WTC11 (cell line): ENCODE data around the gene ZBTB7C. TPM values are rescaled to one million over a fixed set of nuclear protein-coding genes. Genes with fewer than 3 reads are reported as not detected.

Experiments used
- ATAC-seq: fragments of 200-7000 bp; cut with Tn5 transposase; 2 replicates; pipeline ENCODE4 v1.10.0; 2021; ENCODE audit warnings: mild to moderate bottlenecking, moderate library complexity
- CTCF ChIA-PET: fragments of 300-600 bp; sonication (Branson Sonifier 250); formaldehyde crosslinking; loops from one replicate; lab custom pipeline; 2021; ENCODE audit warnings: antibody characterized with exemption; lab: Charles Lee
- POLR2A ChIA-PET: fragments of 350-600 bp; sonication (Branson Sonifier 250); formaldehyde crosslinking; loops from one replicate; lab custom pipeline; 2021; ENCODE audit warnings: antibody characterized with exemption; lab: Charles Lee
- DNase-seq: peaks from one replicate; pipeline ENCODE4 v3.0.0; 2021; ENCODE audit warnings: low spot score
- H3K27ac Mint-ChIP-seq: 2 replicates; pipeline ENCODE4 v1.8.0; 2021; ENCODE audit warnings: mixed read lengths
- H3K27me3 Mint-ChIP-seq: 2 replicates; pipeline ENCODE4 v1.8.0; 2021; ENCODE audit warnings: low read depth, mild to moderate bottlenecking, moderate library complexity, mixed read lengths
- H3K36me3 Mint-ChIP-seq: 2 replicates; pipeline ENCODE4 v1.8.0; 2021; ENCODE audit warnings: mixed read lengths
- H3K4me1 Mint-ChIP-seq: 2 replicates; pipeline ENCODE4 v1.8.0; 2022; ENCODE audit warnings: mixed read lengths
- H3K4me3 Mint-ChIP-seq: 2 replicates; pipeline ENCODE4 v1.8.0; 2021; ENCODE audit warnings: mild to moderate bottlenecking, moderate library complexity, mixed read lengths
- H3K9me3 Mint-ChIP-seq: 2 replicates; pipeline ENCODE4 v1.8.0; 2021; ENCODE audit warnings: mixed read lengths
- CREM ChIP-seq: sonication (generic); formaldehyde crosslinking; IDR thresholded peaks from 2 replicates; pipeline ENCODE4 v1.8.1; 2022; ENCODE audit warnings: mild to moderate bottlenecking, missing genetic modification reagents, moderate library complexity
- EMX1 ChIP-seq: fragments of 250-450 bp; sonication (Bioruptor Pico); IDR thresholded peaks from 2 replicates; pipeline ENCODE4 v1.8.0; 2021; ENCODE audit warnings: mild to moderate bottlenecking
- FOXP1 ChIP-seq: sonication (generic); formaldehyde crosslinking; IDR thresholded peaks from 2 replicates; pipeline ENCODE4 v1.8.0; 2022; ENCODE audit warnings: missing genetic modification reagents, mild to moderate bottlenecking, moderate library complexity, borderline replicate concordance
- IRF2 ChIP-seq: sonication (generic); formaldehyde crosslinking; IDR thresholded peaks from 2 replicates; pipeline ENCODE4 v1.8.0; 2022; ENCODE audit warnings: low read depth, missing genetic modification reagents, borderline replicate concordance
- JAZF1 ChIP-seq: fragments of 250-450 bp; sonication (Bioruptor Pico); IDR thresholded peaks from 2 replicates; pipeline ENCODE4 v1.9.0; 2021; ENCODE audit warnings: moderate library complexity, mild to moderate bottlenecking, inconsistent platforms
- JUN ChIP-seq: sonication (generic); formaldehyde crosslinking; IDR thresholded peaks from 2 replicates; pipeline ENCODE4 v1.8.0; 2023; ENCODE audit warnings: mild to moderate bottlenecking, missing genetic modification reagents
- MXD4 ChIP-seq: fragments of 250-450 bp; sonication (Bioruptor Pico); IDR thresholded peaks from 2 replicates; pipeline ENCODE4 v1.8.0; 2021; ENCODE audit warnings: mild to moderate bottlenecking, moderate library complexity, borderline replicate concordance
- RELA ChIP-seq: sonication (generic); formaldehyde crosslinking; IDR thresholded peaks from 2 replicates; pipeline ENCODE4 v1.8.1; 2022; ENCODE audit warnings: missing genetic modification reagents, mild to moderate bottlenecking, borderline replicate concordance
- ZBTB21 ChIP-seq: sonication (generic); formaldehyde crosslinking; IDR thresholded peaks from 2 replicates; pipeline ENCODE4 v1.8.1; 2023; ENCODE audit warnings: mild to moderate bottlenecking, missing genetic modification reagents, borderline replicate concordance
- ZNF121 ChIP-seq: sonication (generic); formaldehyde crosslinking; IDR thresholded peaks from 2 replicates; pipeline ENCODE4 v1.8.0; 2023; ENCODE audit warnings: missing genetic modification reagents
- ZNF232 ChIP-seq: sonication (generic); formaldehyde crosslinking; IDR thresholded peaks from 2 replicates; pipeline ENCODE4 v1.8.0; 2022; ENCODE audit warnings: mild to moderate bottlenecking, missing genetic modification reagents
- ZNF396 ChIP-seq: fragments of 250-450 bp; sonication (Bioruptor Pico); IDR thresholded peaks from 2 replicates; pipeline ENCODE4 v1.8.0; 2021; ENCODE audit warnings: mild to moderate bottlenecking, moderate library complexity, borderline replicate concordance
- ZNF416 ChIP-seq: fragments of 250-450 bp; sonication (Bioruptor Pico); IDR thresholded peaks from 2 replicates; pipeline ENCODE4 v1.9.0; 2021; ENCODE audit warnings: mild to moderate bottlenecking, inconsistent platforms
- total RNA-seq: library from RNA; stranded (reverse); gene quantifications from 3 replicates; pipeline ENCODE4 v1.2.3, GENCODE V29; 2021
- TF ChIP-seq, protein P1 (sequence below): sonication (generic); formaldehyde crosslinking; IDR thresholded peaks from 2 replicates; pipeline ENCODE4 v1.8.0; 2023; ENCODE audit warnings: mild to moderate bottlenecking, missing genetic modification reagents
- TF ChIP-seq, protein P2 (sequence below): sonication (generic); formaldehyde crosslinking; conservative IDR thresholded peaks from 2 replicates; pipeline ENCODE4 v1.8.1; 2023; ENCODE audit warnings: mild to moderate bottlenecking, low read depth, missing genetic modification reagents, moderate library complexity
- TF ChIP-seq, protein P3 (sequence below): sonication (generic); formaldehyde crosslinking; IDR thresholded peaks from 2 replicates; pipeline ENCODE4 v1.8.1; 2022; ENCODE audit warnings: low read depth, missing genetic modification reagents, borderline replicate concordance
- TF ChIP-seq, protein P4 (sequence below): fragments of 250-450 bp; sonication (Bioruptor Pico); IDR thresholded peaks from 2 replicates; pipeline ENCODE4 v1.9.0; 2021; ENCODE audit warnings: moderate library complexity, mild to moderate bottlenecking, inconsistent platforms, borderline replicate concordance
- TF ChIP-seq, protein P5 (sequence below): fragments of 250-450 bp; sonication (Bioruptor Pico); IDR thresholded peaks from 2 replicates; pipeline ENCODE4 v1.9.0; 2021; ENCODE audit warnings: mild to moderate bottlenecking
- TF ChIP-seq, protein P6 (sequence below): sonication (generic); formaldehyde crosslinking; IDR thresholded peaks from 2 replicates; pipeline ENCODE4 v1.8.1; 2023; ENCODE audit warnings: mild to moderate bottlenecking, missing genetic modification reagents
- TF ChIP-seq, protein P7 (sequence below): fragments of 250-450 bp; sonication (Bioruptor Pico); IDR thresholded peaks from 2 replicates; pipeline ENCODE4 v1.8.0; 2021; ENCODE audit warnings: mild to moderate bottlenecking

ZBTB7C gene
- total RNA-seq, 1 experiment from 2014 or later: 0.48 TPM

DNA sequence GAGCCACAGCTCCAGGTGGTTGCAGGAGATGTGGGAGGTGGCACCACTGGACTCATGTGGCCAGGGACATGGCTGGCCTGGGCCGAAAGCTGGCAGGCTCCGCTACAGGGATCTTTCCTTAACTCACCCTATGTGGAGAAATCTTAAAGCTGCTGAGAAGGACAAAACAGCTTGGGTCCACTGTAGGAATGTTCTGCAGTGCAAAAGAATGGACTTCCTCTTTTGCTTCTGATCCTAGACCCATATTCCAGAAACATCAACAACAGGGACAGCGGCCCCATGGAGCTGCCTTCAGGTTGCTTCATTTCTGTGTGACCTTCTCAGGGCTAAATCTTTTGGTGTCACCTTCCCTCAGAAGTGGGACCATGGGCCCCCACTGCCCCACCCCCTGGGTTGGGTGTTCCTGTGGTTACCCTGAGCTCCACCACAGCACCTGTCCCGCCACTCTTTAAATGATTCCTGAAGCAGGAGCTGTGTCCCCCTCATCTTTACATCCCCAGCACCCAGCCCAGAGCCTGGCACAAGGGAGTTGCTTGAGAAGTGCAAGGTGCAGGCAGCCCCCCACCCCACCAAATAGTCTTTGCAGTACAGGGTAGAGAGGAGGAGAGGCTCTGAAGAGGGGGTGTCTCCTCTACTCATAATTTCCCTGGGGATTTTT is 205.8 kb downstream of the ZBTB7C start:
- POLR2A ChIA-PET: no interaction called here
- H3K9me3 Mint-ChIP-seq: no peaks in the 10 kb centered on the region
- no peak overlapping the region for H3K27ac Mint-ChIP-seq
- ATAC-seq (no peak), DNase-seq (no peak)
- peaks cover 9% of the 10 kb centered on the region for H3K4me1 Mint-ChIP-seq
- no peaks in the 10 kb centered on the region for H3K36me3 Mint-ChIP-seq
- H3K4me3 Mint-ChIP-seq: no peak overlapping the region
- H3K27me3 Mint-ChIP-seq: peaks cover 2% of the 10 kb centered on the region
- TF ChIP-seq JAZF1 (CRISPR knock-in tag) (no peak), ZNF416 (CRISPR knock-in tag) (no peak), MXD4 (CRISPR knock-in tag) (no peak), IRF2 (CRISPR knock-in tag) (no peak), FOXP1 (CRISPR knock-in tag) (no peak), JUN (CRISPR knock-in tag) (no peak), ZNF232 (no peak), EMX1 (CRISPR knock-in tag) (no peak), ZBTB21 (no peak), ZNF396 (CRISPR knock-in tag) (no peak), RELA (CRISPR knock-in tag) (no peak), ZNF121 (CRISPR knock-in tag) (no peak), CREM (CRISPR knock-in tag) (no peak)
- TF ChIP-seq, protein P1, sequence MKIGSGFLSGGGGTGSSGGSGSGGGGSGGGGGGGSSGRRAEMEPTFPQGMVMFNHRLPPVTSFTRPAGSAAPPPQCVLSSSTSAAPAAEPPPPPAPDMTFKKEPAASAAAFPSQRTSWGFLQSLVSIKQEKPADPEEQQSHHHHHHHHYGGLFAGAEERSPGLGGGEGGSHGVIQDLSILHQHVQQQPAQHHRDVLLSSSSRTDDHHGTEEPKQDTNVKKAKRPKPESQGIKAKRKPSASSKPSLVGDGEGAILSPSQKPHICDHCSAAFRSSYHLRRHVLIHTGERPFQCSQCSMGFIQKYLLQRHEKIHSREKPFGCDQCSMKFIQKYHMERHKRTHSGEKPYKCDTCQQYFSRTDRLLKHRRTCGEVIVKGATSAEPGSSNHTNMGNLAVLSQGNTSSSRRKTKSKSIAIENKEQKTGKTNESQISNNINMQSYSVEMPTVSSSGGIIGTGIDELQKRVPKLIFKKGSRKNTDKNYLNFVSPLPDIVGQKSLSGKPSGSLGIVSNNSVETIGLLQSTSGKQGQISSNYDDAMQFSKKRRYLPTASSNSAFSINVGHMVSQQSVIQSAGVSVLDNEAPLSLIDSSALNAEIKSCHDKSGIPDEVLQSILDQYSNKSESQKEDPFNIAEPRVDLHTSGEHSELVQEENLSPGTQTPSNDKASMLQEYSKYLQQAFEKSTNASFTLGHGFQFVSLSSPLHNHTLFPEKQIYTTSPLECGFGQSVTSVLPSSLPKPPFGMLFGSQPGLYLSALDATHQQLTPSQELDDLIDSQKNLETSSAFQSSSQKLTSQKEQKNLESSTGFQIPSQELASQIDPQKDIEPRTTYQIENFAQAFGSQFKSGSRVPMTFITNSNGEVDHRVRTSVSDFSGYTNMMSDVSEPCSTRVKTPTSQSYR: no peak
- TF ChIP-seq, protein P2, sequence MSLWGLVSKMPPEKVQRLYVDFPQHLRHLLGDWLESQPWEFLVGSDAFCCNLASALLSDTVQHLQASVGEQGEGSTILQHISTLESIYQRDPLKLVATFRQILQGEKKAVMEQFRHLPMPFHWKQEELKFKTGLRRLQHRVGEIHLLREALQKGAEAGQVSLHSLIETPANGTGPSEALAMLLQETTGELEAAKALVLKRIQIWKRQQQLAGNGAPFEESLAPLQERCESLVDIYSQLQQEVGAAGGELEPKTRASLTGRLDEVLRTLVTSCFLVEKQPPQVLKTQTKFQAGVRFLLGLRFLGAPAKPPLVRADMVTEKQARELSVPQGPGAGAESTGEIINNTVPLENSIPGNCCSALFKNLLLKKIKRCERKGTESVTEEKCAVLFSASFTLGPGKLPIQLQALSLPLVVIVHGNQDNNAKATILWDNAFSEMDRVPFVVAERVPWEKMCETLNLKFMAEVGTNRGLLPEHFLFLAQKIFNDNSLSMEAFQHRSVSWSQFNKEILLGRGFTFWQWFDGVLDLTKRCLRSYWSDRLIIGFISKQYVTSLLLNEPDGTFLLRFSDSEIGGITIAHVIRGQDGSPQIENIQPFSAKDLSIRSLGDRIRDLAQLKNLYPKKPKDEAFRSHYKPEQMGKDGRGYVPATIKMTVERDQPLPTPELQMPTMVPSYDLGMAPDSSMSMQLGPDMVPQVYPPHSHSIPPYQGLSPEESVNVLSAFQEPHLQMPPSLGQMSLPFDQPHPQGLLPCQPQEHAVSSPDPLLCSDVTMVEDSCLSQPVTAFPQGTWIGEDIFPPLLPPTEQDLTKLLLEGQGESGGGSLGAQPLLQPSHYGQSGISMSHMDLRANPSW: no peak
- TF ChIP-seq, protein P3, sequence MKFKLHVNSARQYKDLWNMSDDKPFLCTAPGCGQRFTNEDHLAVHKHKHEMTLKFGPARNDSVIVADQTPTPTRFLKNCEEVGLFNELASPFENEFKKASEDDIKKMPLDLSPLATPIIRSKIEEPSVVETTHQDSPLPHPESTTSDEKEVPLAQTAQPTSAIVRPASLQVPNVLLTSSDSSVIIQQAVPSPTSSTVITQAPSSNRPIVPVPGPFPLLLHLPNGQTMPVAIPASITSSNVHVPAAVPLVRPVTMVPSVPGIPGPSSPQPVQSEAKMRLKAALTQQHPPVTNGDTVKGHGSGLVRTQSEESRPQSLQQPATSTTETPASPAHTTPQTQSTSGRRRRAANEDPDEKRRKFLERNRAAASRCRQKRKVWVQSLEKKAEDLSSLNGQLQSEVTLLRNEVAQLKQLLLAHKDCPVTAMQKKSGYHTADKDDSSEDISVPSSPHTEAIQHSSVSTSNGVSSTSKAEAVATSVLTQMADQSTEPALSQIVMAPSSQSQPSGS (CRISPR knock-in tag): no peak
- TF ChIP-seq, protein P4, sequence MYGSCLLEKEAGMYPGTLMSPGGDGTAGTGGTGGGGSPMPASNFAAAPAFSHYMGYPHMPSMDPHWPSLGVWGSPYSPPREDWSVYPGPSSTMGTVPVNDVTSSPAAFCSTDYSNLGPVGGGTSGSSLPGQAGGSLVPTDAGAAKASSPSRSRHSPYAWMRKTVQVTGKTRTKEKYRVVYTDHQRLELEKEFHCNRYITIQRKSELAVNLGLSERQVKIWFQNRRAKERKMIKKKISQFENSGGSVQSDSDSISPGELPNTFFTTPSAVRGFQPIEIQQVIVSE (CRISPR knock-in tag): no peak
- TF ChIP-seq, protein P5, sequence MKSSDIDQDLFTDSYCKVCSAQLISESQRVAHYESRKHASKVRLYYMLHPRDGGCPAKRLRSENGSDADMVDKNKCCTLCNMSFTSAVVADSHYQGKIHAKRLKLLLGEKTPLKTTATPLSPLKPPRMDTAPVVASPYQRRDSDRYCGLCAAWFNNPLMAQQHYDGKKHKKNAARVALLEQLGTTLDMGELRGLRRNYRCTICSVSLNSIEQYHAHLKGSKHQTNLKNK: no peak
- TF ChIP-seq, protein P6, sequence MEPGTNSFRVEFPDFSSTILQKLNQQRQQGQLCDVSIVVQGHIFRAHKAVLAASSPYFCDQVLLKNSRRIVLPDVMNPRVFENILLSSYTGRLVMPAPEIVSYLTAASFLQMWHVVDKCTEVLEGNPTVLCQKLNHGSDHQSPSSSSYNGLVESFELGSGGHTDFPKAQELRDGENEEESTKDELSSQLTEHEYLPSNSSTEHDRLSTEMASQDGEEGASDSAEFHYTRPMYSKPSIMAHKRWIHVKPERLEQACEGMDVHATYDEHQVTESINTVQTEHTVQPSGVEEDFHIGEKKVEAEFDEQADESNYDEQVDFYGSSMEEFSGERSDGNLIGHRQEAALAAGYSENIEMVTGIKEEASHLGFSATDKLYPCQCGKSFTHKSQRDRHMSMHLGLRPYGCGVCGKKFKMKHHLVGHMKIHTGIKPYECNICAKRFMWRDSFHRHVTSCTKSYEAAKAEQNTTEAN: no peak
- TF ChIP-seq, protein P7, sequence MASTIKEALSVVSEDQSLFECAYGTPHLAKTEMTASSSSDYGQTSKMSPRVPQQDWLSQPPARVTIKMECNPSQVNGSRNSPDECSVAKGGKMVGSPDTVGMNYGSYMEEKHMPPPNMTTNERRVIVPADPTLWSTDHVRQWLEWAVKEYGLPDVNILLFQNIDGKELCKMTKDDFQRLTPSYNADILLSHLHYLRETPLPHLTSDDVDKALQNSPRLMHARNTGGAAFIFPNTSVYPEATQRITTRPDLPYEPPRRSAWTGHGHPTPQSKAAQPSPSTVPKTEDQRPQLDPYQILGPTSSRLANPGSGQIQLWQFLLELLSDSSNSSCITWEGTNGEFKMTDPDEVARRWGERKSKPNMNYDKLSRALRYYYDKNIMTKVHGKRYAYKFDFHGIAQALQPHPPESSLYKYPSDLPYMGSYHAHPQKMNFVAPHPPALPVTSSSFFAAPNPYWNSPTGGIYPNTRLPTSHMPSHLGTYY (CRISPR knock-in tag): no peak
- CTCF ChIA-PET: no interaction called here
